ENCODE results near the gene RGS11.

DNA sequence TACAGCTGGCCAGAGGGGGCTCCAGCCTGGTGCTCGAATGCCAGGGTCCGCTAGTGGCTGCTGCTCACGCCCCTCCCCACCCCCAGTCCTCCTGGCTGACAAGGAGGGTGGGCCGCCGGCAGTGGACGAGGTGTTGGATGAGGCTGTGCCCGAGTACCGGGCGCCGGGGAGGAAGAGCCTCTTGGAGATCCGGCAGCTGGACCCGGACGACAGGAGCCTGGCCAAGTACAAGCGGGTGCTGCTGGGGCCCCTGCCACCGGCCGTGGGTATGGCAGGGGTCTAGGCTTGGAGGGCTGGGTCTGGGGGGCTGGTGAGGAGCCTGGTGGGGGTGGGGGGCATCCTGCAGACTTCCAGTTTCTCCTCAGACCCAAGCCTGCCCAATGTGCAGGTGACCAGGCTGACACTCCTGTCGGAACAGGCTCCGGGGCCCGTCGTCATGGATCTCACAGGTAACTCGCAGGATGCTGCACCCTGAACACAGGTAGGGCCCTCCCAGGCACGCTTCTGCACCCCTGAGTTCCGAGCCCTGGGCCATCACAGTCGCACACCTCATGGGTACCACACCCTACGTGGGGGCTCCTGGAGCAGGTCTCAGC, 6.0 kb upstream of the RGS11 start:
- TF ChIP-seq EGR1 (IDR thresholded peaks at IDR 0.05) (no peak), YY1 (IDR thresholded peaks at IDR 0.05; ENCODE audit: low read depth) (no peak), EP300 (IDR thresholded peaks at IDR 0.05; ENCODE audit: borderline replicate concordance) (no peak), CREB1 (IDR thresholded peaks at IDR 0.05; ENCODE audit: low read depth) (no peak), NFIC (IDR thresholded peaks at IDR 0.05) (no peak), CEBPB (IDR thresholded peaks at IDR 0.05) (no peak), TAF1 (IDR thresholded peaks at IDR 0.05; ENCODE audit: low read depth) (no peak), TCF12 (IDR thresholded peaks at IDR 0.05; ENCODE audit: low read depth) (no peak), FOXM1 (IDR thresholded peaks at IDR 0.05; ENCODE audit: borderline replicate concordance, low read depth) (no peak)
- TF ChIP-seq, protein P1, sequence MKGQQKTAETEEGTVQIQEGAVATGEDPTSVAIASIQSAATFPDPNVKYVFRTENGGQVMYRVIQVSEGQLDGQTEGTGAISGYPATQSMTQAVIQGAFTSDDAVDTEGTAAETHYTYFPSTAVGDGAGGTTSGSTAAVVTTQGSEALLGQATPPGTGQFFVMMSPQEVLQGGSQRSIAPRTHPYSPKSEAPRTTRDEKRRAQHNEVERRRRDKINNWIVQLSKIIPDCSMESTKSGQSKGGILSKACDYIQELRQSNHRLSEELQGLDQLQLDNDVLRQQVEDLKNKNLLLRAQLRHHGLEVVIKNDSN (IDR thresholded peaks at IDR 0.05), result no peak
- TF ChIP-seq, protein P2, sequence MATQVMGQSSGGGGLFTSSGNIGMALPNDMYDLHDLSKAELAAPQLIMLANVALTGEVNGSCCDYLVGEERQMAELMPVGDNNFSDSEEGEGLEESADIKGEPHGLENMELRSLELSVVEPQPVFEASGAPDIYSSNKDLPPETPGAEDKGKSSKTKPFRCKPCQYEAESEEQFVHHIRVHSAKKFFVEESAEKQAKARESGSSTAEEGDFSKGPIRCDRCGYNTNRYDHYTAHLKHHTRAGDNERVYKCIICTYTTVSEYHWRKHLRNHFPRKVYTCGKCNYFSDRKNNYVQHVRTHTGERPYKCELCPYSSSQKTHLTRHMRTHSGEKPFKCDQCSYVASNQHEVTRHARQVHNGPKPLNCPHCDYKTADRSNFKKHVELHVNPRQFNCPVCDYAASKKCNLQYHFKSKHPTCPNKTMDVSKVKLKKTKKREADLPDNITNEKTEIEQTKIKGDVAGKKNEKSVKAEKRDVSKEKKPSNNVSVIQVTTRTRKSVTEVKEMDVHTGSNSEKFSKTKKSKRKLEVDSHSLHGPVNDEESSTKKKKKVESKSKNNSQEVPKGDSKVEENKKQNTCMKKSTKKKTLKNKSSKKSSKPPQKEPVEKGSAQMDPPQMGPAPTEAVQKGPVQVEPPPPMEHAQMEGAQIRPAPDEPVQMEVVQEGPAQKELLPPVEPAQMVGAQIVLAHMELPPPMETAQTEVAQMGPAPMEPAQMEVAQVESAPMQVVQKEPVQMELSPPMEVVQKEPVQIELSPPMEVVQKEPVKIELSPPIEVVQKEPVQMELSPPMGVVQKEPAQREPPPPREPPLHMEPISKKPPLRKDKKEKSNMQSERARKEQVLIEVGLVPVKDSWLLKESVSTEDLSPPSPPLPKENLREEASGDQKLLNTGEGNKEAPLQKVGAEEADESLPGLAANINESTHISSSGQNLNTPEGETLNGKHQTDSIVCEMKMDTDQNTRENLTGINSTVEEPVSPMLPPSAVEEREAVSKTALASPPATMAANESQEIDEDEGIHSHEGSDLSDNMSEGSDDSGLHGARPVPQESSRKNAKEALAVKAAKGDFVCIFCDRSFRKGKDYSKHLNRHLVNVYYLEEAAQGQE (IDR thresholded peaks at IDR 0.05; ENCODE audit: low read depth), result no peak
- TF ChIP-seq, protein P3, sequence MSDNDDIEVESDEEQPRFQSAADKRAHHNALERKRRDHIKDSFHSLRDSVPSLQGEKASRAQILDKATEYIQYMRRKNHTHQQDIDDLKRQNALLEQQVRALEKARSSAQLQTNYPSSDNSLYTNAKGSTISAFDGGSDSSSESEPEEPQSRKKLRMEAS (IDR thresholded peaks at IDR 0.05), result no peak
